H9 (cell line): ENCODE measurements around the gene MYO5B. TPM values are rescaled to one million over a fixed set of nuclear protein-coding genes. Genes with fewer than 3 reads are reported as not detected.
A peak's percentile ranks its signal among the peaks of the same experiment; 100 is the strongest.

Source experiments
- DNase-seq: peaks from one replicate; pipeline ENCODE4 v3.0.0-alpha.2; 2017
- H2AFZ ChIP-seq: one replicate; pipeline ENCODE4 v1.6.1; 2013; ENCODE audit warnings: mild to moderate bottlenecking, low read length, control low read depth, moderate library complexity
- H2AK5ac ChIP-seq: 2 replicates; pipeline ENCODE4 v1.6.1; 2013; ENCODE audit warnings: low read length, control low read depth, mixed read lengths; ENCODE audit not compliant: insufficient read length
- H2BK120ac ChIP-seq: one replicate; pipeline ENCODE4 v1.6.1; 2013; ENCODE audit warnings: low read depth, mild to moderate bottlenecking, low read length, control low read depth, inconsistent platforms; ENCODE audit not compliant: poor library complexity, severe bottlenecking
- H2BK12ac ChIP-seq: 2 replicates; pipeline ENCODE4 v1.6.1; 2013; ENCODE audit warnings: low read length, control low read depth, mixed read lengths, low read depth; ENCODE audit not compliant: insufficient read length
- H2BK15ac ChIP-seq: 2 replicates; pipeline ENCODE4 v1.6.1; 2013; ENCODE audit warnings: low read depth, low read length, control low read depth
- H2BK20ac ChIP-seq: one replicate; pipeline ENCODE4 v1.6.1; 2013; ENCODE audit warnings: low read depth, mild to moderate bottlenecking, low read length, control low read depth, inconsistent platforms; ENCODE audit not compliant: poor library complexity, severe bottlenecking
- H2BK5ac ChIP-seq: 2 replicates; pipeline ENCODE4 v1.6.1; 2013; ENCODE audit warnings: low read length, control low read depth, mixed read lengths; ENCODE audit not compliant: insufficient read length
- H3K14ac ChIP-seq: 2 replicates; pipeline ENCODE4 v1.6.1; 2013; ENCODE audit warnings: low read length, control low read depth; ENCODE audit not compliant: insufficient read depth
- H3K18ac ChIP-seq: 2 replicates; pipeline ENCODE4 v1.6.1; 2013; ENCODE audit warnings: low read depth, mild to moderate bottlenecking, mixed read lengths, low read length, control low read depth; ENCODE audit not compliant: insufficient read length
- H3K23ac ChIP-seq: 2 replicates; pipeline ENCODE4 v1.6.1; 2013; ENCODE audit warnings: low read length, control low read depth, mixed read lengths, low read depth; ENCODE audit not compliant: insufficient read length
- H3K23me2 ChIP-seq: 2 replicates; pipeline ENCODE4 v1.6.1; 2013; ENCODE audit warnings: low read depth, mild to moderate bottlenecking, mixed read lengths, low read length, control low read depth; ENCODE audit not compliant: insufficient read length, poor library complexity, severe bottlenecking
- H3K27ac ChIP-seq: 2 replicates; pipeline ENCODE4 v1.5.1; 2013; ENCODE audit warnings: low read length, control low read depth, mixed read lengths, low read depth; ENCODE audit not compliant: insufficient read length
- H3K27me3 ChIP-seq: 2 replicates; pipeline ENCODE4 v1.6.1; 2013; ENCODE audit warnings: low read length, control low read depth, inconsistent platforms; ENCODE audit not compliant: insufficient read depth
- H3K4ac ChIP-seq: 2 replicates; pipeline ENCODE4 v1.6.1; 2013; ENCODE audit warnings: low read depth, mild to moderate bottlenecking, control low read depth, inconsistent platforms, low read length, moderate library complexity
- H3K4me1 ChIP-seq: 2 replicates; pipeline ENCODE4 v1.6.1; 2013; ENCODE audit warnings: low read length, control low read depth, inconsistent platforms; ENCODE audit not compliant: insufficient read depth
- H3K4me2 ChIP-seq: 2 replicates; pipeline ENCODE4 v1.6.1; 2013; ENCODE audit warnings: low read length, control low read depth, mixed read lengths; ENCODE audit not compliant: insufficient read length, insufficient read depth
- H3K56ac ChIP-seq: 2 replicates; pipeline ENCODE4 v1.6.1; 2013; ENCODE audit warnings: low read depth, mild to moderate bottlenecking, mixed read lengths, low read length, control low read depth; ENCODE audit not compliant: insufficient read length
- H3K79me1 ChIP-seq: 2 replicates; pipeline ENCODE4 v1.6.1; 2013; ENCODE audit warnings: low read depth, mild to moderate bottlenecking, moderate library complexity, low read length, control low read depth, inconsistent platforms; ENCODE audit not compliant: insufficient read depth, poor library complexity, severe bottlenecking
- H3K79me2 ChIP-seq: 2 replicates; pipeline ENCODE4 v1.6.1; 2013; ENCODE audit warnings: low read length, control low read depth, inconsistent platforms; ENCODE audit not compliant: insufficient read depth
- H3K9ac ChIP-seq: 2 replicates; pipeline ENCODE4 v1.6.1; 2013; ENCODE audit warnings: low read length, control low read depth, mixed read lengths; ENCODE audit not compliant: insufficient read length; ENCODE audit errors: extremely low read depth
- H3K9me3 ChIP-seq: one replicate; pipeline ENCODE4 v1.6.1; 2013; ENCODE audit warnings: low read depth, low read length, inconsistent platforms; ENCODE audit not compliant: control insufficient read depth
- H3T11ph ChIP-seq: one replicate; pipeline ENCODE4 v1.6.1; 2013; ENCODE audit warnings: mild to moderate bottlenecking, low read length, control low read depth, inconsistent platforms
- H4K20me1 ChIP-seq: one replicate; pipeline ENCODE4 v1.6.1; 2013; ENCODE audit not compliant: control insufficient read depth, insufficient read length, insufficient read depth
- H4K5ac ChIP-seq: 2 replicates; pipeline ENCODE4 v1.6.1; 2013; ENCODE audit warnings: low read depth, mild to moderate bottlenecking, mixed read lengths, low read length, control low read depth; ENCODE audit not compliant: insufficient read length
- H4K8ac ChIP-seq: replicated peaks from 2 replicates; pipeline ENCODE4 v1.6.1; 2013; ENCODE audit warnings: low read length, control low read depth, mixed read lengths, low read depth; ENCODE audit not compliant: insufficient read length
- H4K91ac ChIP-seq: 2 replicates; pipeline ENCODE4 v1.6.1; 2013; ENCODE audit warnings: low read depth, mild to moderate bottlenecking, moderate library complexity, mixed read lengths, low read length, control low read depth; ENCODE audit not compliant: insufficient read length
- H3K27ac Mint-ChIP-seq, 3 experiments: 2 replicates in 2 of 3; 3 replicates in 1 of 3; pipeline ENCODE4 v1.8.0; 2020 to 2021; ENCODE audit warnings: mixed read lengths in 3 of 3, mild to moderate bottlenecking in 1 of 3, moderate library complexity in 1 of 3
- H3K27me3 Mint-ChIP-seq: 2 replicates; pipeline ENCODE4 v1.8.0; 2021; ENCODE audit warnings: low read depth, mild to moderate bottlenecking, moderate library complexity, mixed read lengths
- H3K36me3 Mint-ChIP-seq, 3 experiments: 2 replicates in 2 of 3; 3 replicates in 1 of 3; pipeline ENCODE4 v1.8.0; 2020 to 2021; ENCODE audit warnings: low read depth in 3 of 3, mixed read lengths in 3 of 3; ENCODE audit not compliant: insufficient read depth in 1 of 3
- H3K4me1 Mint-ChIP-seq, 2 experiments: 2 replicates each; pipeline ENCODE4 v1.8.0; 2020; ENCODE audit warnings: mixed read lengths in 2 of 2
- H3K4me3 Mint-ChIP-seq, 2 experiments: 2 replicates in 1 of 2; 3 replicates in 1 of 2; pipeline ENCODE4 v1.8.0; 2020 to 2021; ENCODE audit warnings: mild to moderate bottlenecking in 2 of 2, mixed read lengths in 2 of 2, moderate library complexity in 1 of 2
- H3K9me3 Mint-ChIP-seq, 2 experiments: 2 replicates in 1 of 2; 3 replicates in 1 of 2; pipeline ENCODE4 v1.8.0; 2020; ENCODE audit warnings: mild to moderate bottlenecking in 2 of 2, mixed read lengths in 2 of 2, moderate library complexity in 1 of 2
- CTCF ChIP-seq: fragments of 200-600 bp; sonication (generic); conservative IDR thresholded peaks from 3 replicates; pipeline ENCODE4 v1.8.0; 2021; ENCODE audit warnings: antibody characterized with exemption, mild to moderate bottlenecking
- WGBS: extraction: QIAGEN DNeasy Blood & Tissue Kit; methylation state at CpG from one replicate; pipeline ENCODE4 v1.1.7; 2013; ENCODE audit warnings: missing lambda C conversion rate, low lambda C conversion rate, mixed read lengths; ENCODE audit not compliant: insufficient read length; ENCODE audit errors: extremely low coverage; 5-methylcytosine and 5-hydroxymethylcytosine counted together
- total RNA-seq: library from RNA; stranded (reverse); gene quantifications from 2 replicates; pipeline ENCODE4 v1.2.1, GENCODE V29; 2021

Gene MYO5B
- total RNA-seq, 1 experiment from 2014 or later: 9.3 TPM

GRCh38 chr18:49934457-49934856 lies 260.5 kb downstream of the MYO5B start:
- Histone ChIP-seq H3K23ac (no peak overlapping the region), H3K18ac (no peak overlapping the region), H3K79me2 (no peaks in the 10 kb centered on the region), H3K27me3 (no peaks in the 10 kb centered on the region), H3K4ac (no peak overlapping the region), H3K9ac (no peak overlapping the region), H2BK5ac (no peak overlapping the region), H2BK120ac (no peak overlapping the region), H3K14ac (no peak overlapping the region), H3K23me2 (no peaks in the 10 kb centered on the region), H3K9me3 (no peaks in the 10 kb centered on the region), H2BK15ac (no peak overlapping the region), H4K5ac (no peak overlapping the region), H2AK5ac (no peak overlapping the region), H3T11ph (no peak overlapping the region), H4K8ac (no peak overlapping the region), H3K79me1 (no peaks in the 10 kb centered on the region), H2AFZ (no peak overlapping the region), H3K4me1 (no peaks in the 10 kb centered on the region), H4K20me1 (no peaks in the 10 kb centered on the region), H2BK20ac (no peak overlapping the region), H3K27ac (no peak overlapping the region), H2BK12ac (no peak overlapping the region), H4K91ac (no peak overlapping the region), H3K56ac (no peak overlapping the region), H3K4me2 (no peak overlapping the region)
- H3K4me3 Mint-ChIP-seq: no peak overlapping the region
- no peaks in the 10 kb centered on the region for H3K9me3 Mint-ChIP-seq
- H3K27me3 Mint-ChIP-seq: no peaks in the 10 kb centered on the region
- WGBS: no CpG with 5 or more reads among the region's 2 CpGs
- H3K36me3 Mint-ChIP-seq: no peaks in the 10 kb centered on the region
- H3K4me1 Mint-ChIP-seq: peaks cover 0 to 6% of the 10 kb centered on the region in 2 experiments; a peak in 2 of 4 replicates
- H3K27ac Mint-ChIP-seq: 0 out of 7 replicates have a peak overlapping the region, but pooled peaks of 1 of the 3 experiments have one; percentile 1
- TF ChIP-seq CTCF: no peak
- no peak for DNase-seq
